PC-3 (cell line): ENCODE measurements around the gene GNRH2. TPM values are rescaled to one million over a fixed set of nuclear protein-coding genes. Genes with fewer than 3 reads are reported as not detected.
A peak's percentile ranks its signal among the peaks of the same experiment; 100 is the strongest.

Source experiments
- ATAC-seq: fragments of 200-7000 bp; cut with Tn5 transposase; 2 replicates; pipeline ENCODE4 v1.9.1; 2020; ENCODE audit warnings: mild to moderate bottlenecking, moderate library complexity
- BruUV-seq: library from RNA; stranded (reverse); fragments of 400-500 nt; replicated peaks from 2 replicates; lab custom pipeline; 2021; lab: Mats Ljungman, UMichigan
- CTCF ChIA-PET: fragments of 300-600 bp; sonication (Branson Sonifier 250); formaldehyde crosslinking; loops from one replicate; lab custom pipeline; 2022; ENCODE audit warnings: antibody characterized with exemption; lab: Charles Lee
- POLR2A ChIA-PET: fragments of 300-600 bp; sonication (Branson Sonifier 250); formaldehyde crosslinking; loops from one replicate; lab custom pipeline; 2022; ENCODE audit warnings: antibody characterized with exemption; ENCODE audit not compliant: unreplicated experiment; lab: Charles Lee
- DNase-seq: peaks from one replicate; pipeline ENCODE4 v3.0.0-alpha.2; 2015
- H2AFZ ChIP-seq: fragments of 300-600 bp; sonication (generic); 2 replicates; pipeline ENCODE4 v1.6.0; 2016; ENCODE audit warnings: antibody characterized with exemption, low read length
- H3F3A ChIP-seq: fragments of 300-600 bp; sonication (generic); one replicate; pipeline ENCODE4 v1.6.0; 2017; ENCODE audit warnings: antibody characterized with exemption, low read length, control low read depth, mild to moderate bottlenecking; ENCODE audit not compliant: unreplicated experiment
- H3K27ac ChIP-seq: fragments of 300-600 bp; sonication (generic); 2 replicates; pipeline ENCODE4 v1.5.1; 2016; ENCODE audit warnings: mild to moderate bottlenecking, low read length
- H3K27me3 ChIP-seq: fragments of 300-600 bp; sonication (generic); 2 replicates; pipeline ENCODE4 v1.6.1; 2016; ENCODE audit warnings: low read length, mixed read lengths
- H3K36me3 ChIP-seq: fragments of 300-600 bp; sonication (generic); 2 replicates; pipeline ENCODE4 v1.6.1; 2016; ENCODE audit warnings: low read depth, mixed run types, low read length, mixed read lengths
- H3K4me1 ChIP-seq: fragments of 300-600 bp; sonication (generic); 2 replicates; pipeline ENCODE4 v1.5.1; 2016; ENCODE audit warnings: low read length; ENCODE audit not compliant: insufficient read depth
- H3K4me2 ChIP-seq: fragments of 300-600 bp; sonication (generic); 2 replicates; pipeline ENCODE4 v1.6.0; 2016; ENCODE audit warnings: low read length
- H3K4me3 ChIP-seq: fragments of 300-600 bp; sonication (generic); 2 replicates; pipeline ENCODE4 v1.5.1; 2016; ENCODE audit warnings: mild to moderate bottlenecking, low read length, mixed read lengths
- H3K79me2 ChIP-seq: fragments of 300-600 bp; sonication (generic); 2 replicates; pipeline ENCODE4 v1.6.1; 2017; ENCODE audit warnings: low read length, mixed read lengths
- H3K9ac ChIP-seq: fragments of 300-600 bp; sonication (generic); 2 replicates; pipeline ENCODE4 v1.6.0; 2016; ENCODE audit warnings: mild to moderate bottlenecking, low read length
- H3K9me2 ChIP-seq: fragments of 300-600 bp; sonication (generic); replicated peaks from 2 replicates; pipeline ENCODE4 v1.6.1; 2016; ENCODE audit warnings: mixed run types, low read length, mixed read lengths
- H3K9me3 ChIP-seq: fragments of 300-600 bp; sonication (generic); 2 replicates; pipeline ENCODE4 v1.6.1; 2016; ENCODE audit warnings: low read length, mixed read lengths
- H4K20me1 ChIP-seq: fragments of 300-600 bp; sonication (generic); 2 replicates; pipeline ENCODE4 v1.6.1; 2016; ENCODE audit warnings: low read length, mixed read lengths
- CTCF ChIP-seq: fragments of 300-600 bp; sonication (generic); conservative IDR thresholded peaks from 2 replicates; pipeline ENCODE4 v1.5.1; 2017; ENCODE audit warnings: antibody characterized with exemption, low read depth, mild to moderate bottlenecking, low read length
- EZH2 ChIP-seq: fragments of 300-600 bp; sonication (generic); IDR thresholded peaks from one replicate; pipeline ENCODE4 v1.6.1; 2017; ENCODE audit warnings: antibody characterized with exemption, mild to moderate bottlenecking, low read length; ENCODE audit not compliant: unreplicated experiment
- EZH2phosphoT487 ChIP-seq: fragments of 300-600 bp; sonication (generic); IDR thresholded peaks from 2 replicates; pipeline ENCODE4 v1.6.1; 2018; ENCODE audit warnings: mild to moderate bottlenecking, antibody characterized with exemption, low read length, borderline replicate concordance
- intact Hi-C: fragments of 100-400 bp; cut with micrococcal nuclease; formaldehyde crosslinking; loops from 2 replicates; pipeline ENCODE4 v1.9.0; 2023
- total RNA-seq: library from RNA; depleted of rRNA; stranded (reverse); fragments of >200 nt; gene quantifications from 2 replicates; pipeline ENCODE4 v1.2.3, GENCODE V29; 2014

GNRH2 gene
- total RNA-seq, 1 experiment from 2014 or later: not detected

GRCh38 chr20:3044336-3044965, 1.0 kb downstream of the GNRH2 start:
- CTCF ChIA-PET: no interaction called here
- H3K9ac ChIP-seq: no peak overlapping the region

GRCh38 chr20:3045042-3045815, 1.8 kb downstream of the GNRH2 start:
- TF ChIP-seq EZH2phosphoT487: no peak
- TF ChIP-seq EZH2: no peak
- no peak for TF ChIP-seq CTCF
- H3K27me3 ChIP-seq: no peaks in the 10 kb centered on the region
- H3K9ac ChIP-seq: peak overlapping the region; percentile 90
- DNase-seq (peak; percentile 45), ATAC-seq (peak; percentile 73)
- CTCF ChIA-PET: interaction anchor here (0.6 kb wide), 3 partner anchors 8 to 375 kb away, joined by 3 to 14 read pairs (median 3); no protein-coding TSS in a partner anchor
- peaks cover 21% of the 10 kb centered on the region for H3K4me1 ChIP-seq
- H3K79me2 ChIP-seq: peaks cover 22% of the 10 kb centered on the region
- H3K4me3 ChIP-seq: peak overlapping the region; percentile 93
- intact Hi-C loops: no loop called here
- no peaks in the 10 kb centered on the region for H3K9me2 ChIP-seq
- peaks cover 9% of the 10 kb centered on the region for H4K20me1 ChIP-seq
- peak overlapping the region; percentile 11 for H3K27ac ChIP-seq
- peak overlapping the region; percentile 84 for H2AFZ ChIP-seq
- peak overlapping the region; percentile 87 for H3K4me2 ChIP-seq
- TSS peak; percentile 67 for BruUV-seq
- no peaks in the 10 kb centered on the region for H3F3A ChIP-seq
- POLR2A ChIA-PET: no interaction called here
- H3K9me3 ChIP-seq: no peaks in the 10 kb centered on the region
- peaks cover 26% of the 10 kb centered on the region for H3K36me3 ChIP-seq

More at GRCh38 chr20:3044336-3044965, 1.0 kb downstream of the GNRH2 start:
- intact Hi-C loops: no loop called here
- Histone ChIP-seq H3F3A (no peaks in the 10 kb centered on the region), H3K27me3 (no peaks in the 10 kb centered on the region), H3K79me2 (peaks cover 22% of the 10 kb centered on the region), H4K20me1 (peaks cover 9% of the 10 kb centered on the region), H3K9me3 (no peaks in the 10 kb centered on the region), H3K27ac (no peak overlapping the region), H3K9me2 (no peaks in the 10 kb centered on the region), H3K36me3 (peaks cover 20% of the 10 kb centered on the region), H3K4me3 (no peak overlapping the region), H2AFZ (no peak overlapping the region), H3K4me2 (peak overlapping the region; percentile 87), H3K4me1 (peaks cover 21% of the 10 kb centered on the region)
- no TSS peak for BruUV-seq
- no peak for DNase-seq
- no peak for ATAC-seq
- TF ChIP-seq EZH2phosphoT487: no peak
- TF ChIP-seq EZH2: no peak
- no peak for TF ChIP-seq CTCF
- POLR2A ChIA-PET: no interaction called here
